COLO829 (cell line): ENCODE results near the gene COG3.

Experiments
- DNase-seq: peaks from one replicate; pipeline ENCODE4 v3.0.0; 2012; ENCODE audit warnings: low spot score

The COG3 gene

GRCh38 chr13:45506811-45507210, 42.1 kb downstream of the COG3 start:
- DNase-seq, result no peak

- DNase-seq, result no peak
Observed at GRCh38 chr13:45508776-45509175, 44.0 kb downstream of the COG3 start.

GRCh38 chr13:45510672-45511071, 45.9 kb downstream of the COG3 start:
- no peak for DNase-seq

- DNase-seq, result peak; percentile 83
Observed at GRCh38 chr13:45511310-45512097, 46.8 kb downstream of the COG3 start.

- DNase-seq, result no peak
Observed at GRCh38 chr13:45512098-45512496, 47.4 kb downstream of the COG3 start.

GRCh38 chr13:45516757-45517156, 52.0 kb downstream of the COG3 start:
- DNase-seq, result no peak

- no peak for DNase-seq
Observed at GRCh38 chr13:45518525-45519245, 53.9 kb downstream of the COG3 start.

- DNase-seq, result no peak
Observed at GRCh38 chr13:45519493-45519892, 54.8 kb downstream of the COG3 start.

GRCh38 chr13:45521297-45521696, 56.6 kb downstream of the COG3 start:
- DNase-seq, result no peak

- DNase-seq, result no peak
Observed at GRCh38 chr13:45522571-45522970, 57.8 kb downstream of the COG3 start.

GRCh38 chr13:45527699-45528462, 63.1 kb downstream of the COG3 start:
- DNase-seq, result no peak

GRCh38 chr13:45529758-45530157, 65.0 kb downstream of the COG3 start:
- DNase-seq, result no peak

GRCh38 chr13:45534604-45535003, 69.9 kb downstream of the COG3 start:
- no peak for DNase-seq

GRCh38 chr13:45536224-45536623, 71.5 kb downstream of the COG3 start:
- no peak for DNase-seq

- DNase-seq, result no peak
Observed at GRCh38 chr13:45537516-45537915, 72.8 kb downstream of the COG3 start.

GRCh38 chr13:45538382-45538781, 73.6 kb downstream of the COG3 start:
- DNase-seq, result no peak

GRCh38 chr13:45540195-45540594, 75.5 kb downstream of the COG3 start:
- DNase-seq, result no peak

- no peak for DNase-seq
Observed at GRCh38 chr13:45540864-45541263, 76.1 kb downstream of the COG3 start.

GRCh38 chr13:45541806-45542205, 77.1 kb downstream of the COG3 start:
- DNase-seq, result no peak

- DNase-seq, result no peak
Observed at GRCh38 chr13:45542391-45542790, 77.7 kb downstream of the COG3 start.

- no peak for DNase-seq
Observed at GRCh38 chr13:45542878-45543277, 78.1 kb downstream of the COG3 start.

- no peak for DNase-seq
Observed at GRCh38 chr13:45544520-45544919, 79.8 kb downstream of the COG3 start.
